HG03571 (cell line): Measurements from ENCODE around the gene CDHR3.

Experiments
- ATAC-seq: cut with Tn5 transposase; IDR thresholded peaks from one replicate; pipeline ENCODE4 v1.9.1; 2021; ENCODE audit not compliant: unreplicated experiment

Gene CDHR3, protein sequence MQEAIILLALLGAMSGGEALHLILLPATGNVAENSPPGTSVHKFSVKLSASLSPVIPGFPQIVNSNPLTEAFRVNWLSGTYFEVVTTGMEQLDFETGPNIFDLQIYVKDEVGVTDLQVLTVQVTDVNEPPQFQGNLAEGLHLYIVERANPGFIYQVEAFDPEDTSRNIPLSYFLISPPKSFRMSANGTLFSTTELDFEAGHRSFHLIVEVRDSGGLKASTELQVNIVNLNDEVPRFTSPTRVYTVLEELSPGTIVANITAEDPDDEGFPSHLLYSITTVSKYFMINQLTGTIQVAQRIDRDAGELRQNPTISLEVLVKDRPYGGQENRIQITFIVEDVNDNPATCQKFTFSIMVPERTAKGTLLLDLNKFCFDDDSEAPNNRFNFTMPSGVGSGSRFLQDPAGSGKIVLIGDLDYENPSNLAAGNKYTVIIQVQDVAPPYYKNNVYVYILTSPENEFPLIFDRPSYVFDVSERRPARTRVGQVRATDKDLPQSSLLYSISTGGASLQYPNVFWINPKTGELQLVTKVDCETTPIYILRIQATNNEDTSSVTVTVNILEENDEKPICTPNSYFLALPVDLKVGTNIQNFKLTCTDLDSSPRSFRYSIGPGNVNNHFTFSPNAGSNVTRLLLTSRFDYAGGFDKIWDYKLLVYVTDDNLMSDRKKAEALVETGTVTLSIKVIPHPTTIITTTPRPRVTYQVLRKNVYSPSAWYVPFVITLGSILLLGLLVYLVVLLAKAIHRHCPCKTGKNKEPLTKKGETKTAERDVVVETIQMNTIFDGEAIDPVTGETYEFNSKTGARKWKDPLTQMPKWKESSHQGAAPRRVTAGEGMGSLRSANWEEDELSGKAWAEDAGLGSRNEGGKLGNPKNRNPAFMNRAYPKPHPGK

DNA sequence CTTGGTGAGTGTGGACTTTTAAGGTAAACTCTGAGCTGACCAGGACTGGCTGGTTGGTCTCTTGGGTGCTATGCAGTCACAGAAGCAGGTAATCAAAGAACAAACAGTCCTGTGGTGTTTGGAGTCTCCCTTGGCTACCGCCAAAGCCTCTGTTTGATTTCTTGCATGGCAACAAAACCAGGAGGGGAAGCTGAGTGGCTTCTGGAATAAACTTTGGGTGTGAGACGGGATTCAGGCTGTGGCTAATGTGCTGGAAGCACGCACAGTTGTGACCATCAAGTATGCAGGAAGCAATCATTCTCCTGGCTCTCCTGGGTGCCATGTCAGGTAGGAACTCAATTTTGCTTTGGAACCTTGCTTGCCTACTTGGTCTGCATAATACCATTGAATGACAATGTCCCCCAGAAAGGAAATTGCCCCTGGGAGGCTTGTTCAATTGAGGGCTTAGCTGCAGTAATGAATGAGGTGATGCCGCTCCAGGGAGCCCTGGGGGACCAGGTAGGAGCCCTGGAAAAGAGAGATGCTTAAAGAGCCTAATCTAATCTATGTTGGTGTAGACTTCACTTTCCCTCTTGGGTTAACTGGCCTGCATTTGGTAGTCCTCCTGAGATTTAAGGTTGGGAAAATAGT, at the start of gene CDHR3:
Gene CDHR3, plus strand, starts transcription at position 227 of the 630 bp plus-strand sequence. Its CDS starts 55 bp downstream, at position 282.
- ATAC-seq = no peak

DNA sequence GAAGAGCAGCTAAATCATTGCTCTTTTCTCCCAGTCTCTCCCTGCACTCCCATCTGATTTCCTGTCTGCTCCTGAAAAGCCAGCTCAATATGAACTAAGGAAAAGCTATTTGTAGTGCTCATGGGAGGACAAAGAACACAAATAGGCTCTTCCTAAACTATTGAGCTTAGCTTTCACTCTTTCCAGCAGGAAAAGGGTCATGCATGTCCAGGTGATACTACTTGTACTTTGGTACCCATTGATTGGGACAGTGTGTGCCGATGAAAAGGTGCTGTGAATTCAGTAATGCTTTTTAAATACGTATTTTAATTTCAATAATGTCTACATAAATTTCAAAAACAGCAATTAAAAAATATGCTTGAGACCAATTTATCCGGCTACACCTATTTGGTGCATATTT, 49.1 kb upstream of the CDHR3 start:
- ATAC-seq = no peak

GRCh38 chr7:105916603-105917002, 46.5 kb upstream of the CDHR3 start:
- ATAC-seq = no peak

GRCh38 chr7:105917659-105918058, 45.4 kb upstream of the CDHR3 start:
- ATAC-seq = no peak

DNA sequence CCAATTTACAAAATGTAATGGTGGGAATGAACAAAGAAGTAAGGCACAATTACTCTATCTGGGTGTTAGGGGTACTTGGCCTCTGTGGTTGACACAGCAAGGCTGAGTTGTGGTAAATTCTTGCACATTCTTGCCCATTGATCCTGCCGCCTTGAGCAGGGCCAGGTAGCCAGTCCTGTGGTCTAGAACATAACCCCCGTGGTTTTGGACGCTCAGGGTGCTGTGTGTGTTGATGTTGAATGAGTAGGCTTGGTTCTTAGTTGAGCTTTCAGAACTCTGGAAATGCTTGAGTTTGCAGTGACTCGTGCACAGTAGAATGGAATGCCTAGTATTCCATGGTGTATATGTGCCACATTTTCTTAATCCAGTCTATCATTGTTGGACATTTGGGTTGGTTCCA, 42.3 kb upstream of the CDHR3 start:
- no peak for ATAC-seq

DNA sequence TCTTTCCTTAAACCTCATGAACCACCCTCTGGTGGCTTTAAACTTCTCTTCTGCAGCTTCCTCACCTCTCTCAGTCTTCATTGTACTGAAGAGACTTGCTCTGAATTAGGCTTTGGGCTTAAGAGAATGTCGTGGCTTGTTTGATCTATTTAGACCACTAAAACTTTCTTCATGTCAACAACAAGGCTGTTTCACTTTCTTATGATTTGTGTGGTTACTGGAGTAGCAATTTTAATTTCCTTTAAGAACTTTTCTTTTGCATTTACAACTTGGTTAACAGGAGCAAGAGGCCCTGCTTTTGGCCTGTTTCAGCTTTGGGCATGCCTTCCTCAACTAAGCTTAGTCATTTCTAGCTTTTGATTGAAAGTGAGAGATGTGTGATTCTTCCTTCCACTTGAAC, 38.1 kb upstream of the CDHR3 start:
- no peak for ATAC-seq

DNA sequence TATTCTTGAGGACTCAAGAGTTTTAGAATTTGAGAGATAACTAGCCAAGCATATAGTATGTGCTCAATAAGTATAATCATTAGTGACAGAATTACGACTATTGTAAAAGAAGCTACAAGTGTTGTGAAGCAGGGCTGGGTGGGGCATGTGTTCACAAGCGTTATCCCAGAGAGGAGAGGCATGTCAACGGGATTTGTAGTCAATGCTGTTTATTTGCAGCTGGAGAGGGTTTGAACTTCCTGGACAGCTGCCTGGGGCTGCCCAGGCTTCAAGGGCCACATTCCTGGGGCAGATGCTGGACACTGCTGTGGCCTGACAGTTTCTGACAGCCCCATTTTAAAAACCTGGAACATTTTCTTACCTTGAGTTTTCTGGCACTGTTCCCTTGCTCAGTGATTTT, 36.9 kb upstream of the CDHR3 start:
- no peak for ATAC-seq

GRCh38 chr7:105931179-105931578, 31.9 kb upstream of the CDHR3 start:
- ATAC-seq = no peak

DNA sequence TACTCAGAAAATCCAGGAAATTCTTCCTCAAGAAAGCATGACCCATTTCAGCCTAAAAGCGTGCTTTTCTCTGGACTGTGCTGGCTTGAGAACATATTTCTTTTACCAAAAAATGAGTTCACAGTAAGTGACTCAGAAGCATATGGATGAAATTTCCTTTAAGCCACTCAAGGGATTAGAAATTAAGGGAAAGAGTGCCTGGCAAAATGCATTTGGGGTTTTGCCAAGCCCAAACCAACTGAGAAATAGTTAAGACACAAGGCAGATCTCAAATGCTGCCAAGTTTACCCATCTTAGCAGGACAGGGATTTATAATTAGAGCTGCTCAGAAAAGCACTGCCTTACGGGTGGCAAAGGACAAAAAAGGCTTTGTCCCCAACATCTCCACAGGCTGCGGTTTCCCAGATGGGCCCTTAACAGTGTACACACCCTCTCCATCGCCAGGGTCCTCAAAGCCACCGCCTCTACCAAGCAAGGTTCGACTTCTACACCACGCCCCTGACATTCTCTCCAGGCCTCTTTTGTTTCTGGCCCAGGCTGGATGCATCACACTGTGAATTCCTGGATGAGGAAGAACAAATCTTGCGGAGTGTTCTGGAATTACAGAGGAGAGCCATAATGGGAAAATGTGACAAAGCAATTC, 30.1 kb upstream of the CDHR3 start:
- ATAC-seq = no peak

DNA sequence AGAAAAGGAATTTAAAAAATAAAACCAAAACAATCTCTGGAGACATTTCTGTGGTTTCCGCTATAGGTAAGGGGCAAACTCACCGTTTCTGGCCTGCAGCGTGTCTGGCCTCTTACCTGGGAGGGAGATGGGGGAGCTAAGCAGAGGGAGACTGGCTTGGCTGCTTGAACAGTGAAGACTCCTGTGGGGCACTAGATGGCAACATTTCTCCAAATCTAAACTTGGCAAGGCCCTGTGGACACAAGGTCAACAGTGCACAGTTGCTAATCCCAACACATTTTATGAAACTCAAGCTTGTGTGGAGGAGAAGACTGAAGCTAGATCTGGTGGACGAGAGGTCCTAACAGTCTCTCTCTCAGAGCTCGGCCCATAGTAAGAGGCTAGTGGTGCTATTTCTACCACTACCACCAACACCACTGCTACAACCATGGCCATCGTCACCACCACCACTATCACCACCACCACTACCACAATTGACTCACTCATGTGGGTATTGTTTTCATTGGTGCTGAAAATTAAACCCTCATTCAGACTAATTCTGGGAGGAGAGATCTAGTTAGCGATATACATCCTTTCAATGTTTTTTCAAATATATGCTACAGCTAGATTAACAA, 28.4 kb upstream of the CDHR3 start:
- ATAC-seq = no peak

- ATAC-seq = no peak
Measured at GRCh38 chr7:105935250-105935649, 27.8 kb upstream of the CDHR3 start.

DNA sequence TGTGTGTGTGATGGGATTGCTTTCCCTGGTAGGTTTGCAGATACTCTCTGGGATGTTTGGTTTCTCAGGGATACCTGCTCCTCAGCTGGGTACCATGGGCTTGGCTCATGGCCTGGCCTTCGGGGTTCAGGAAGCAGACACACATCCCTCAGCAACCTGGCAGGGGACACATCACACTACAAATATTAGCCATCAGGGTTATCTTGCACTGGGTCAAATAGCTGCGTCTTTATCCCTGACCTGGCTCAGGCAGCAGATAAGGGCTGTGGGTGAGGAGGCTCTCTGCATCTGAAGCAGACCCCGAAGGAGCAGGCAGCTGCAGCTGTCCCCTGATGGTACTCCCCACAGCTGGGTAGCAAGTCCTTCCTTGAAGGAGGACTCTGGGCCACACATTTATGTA, 25.7 kb upstream of the CDHR3 start:
- no peak for ATAC-seq

DNA sequence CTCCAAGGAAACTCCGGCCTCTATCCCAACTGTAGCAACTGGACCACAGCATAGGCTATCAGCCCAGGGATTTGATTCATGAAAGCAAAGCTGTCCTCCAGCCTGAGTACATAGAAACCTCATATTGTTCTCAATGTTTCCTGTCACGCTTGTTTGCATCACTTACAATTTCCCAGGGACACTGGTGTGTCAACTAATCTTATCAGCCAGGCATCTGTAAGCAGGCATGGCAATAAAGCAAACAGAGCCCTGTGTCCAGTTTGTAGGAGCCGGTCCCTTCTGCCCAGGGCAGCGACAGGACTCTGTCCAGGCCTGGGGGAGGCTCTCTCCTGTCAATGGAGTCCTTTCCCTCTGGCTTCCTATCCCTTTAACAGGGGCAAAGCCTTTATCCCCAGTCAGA, 23.0 kb upstream of the CDHR3 start:
- ATAC-seq = no peak

GRCh38 chr7:105941596-105941995, 21.5 kb upstream of the CDHR3 start:
- no peak for ATAC-seq

- no peak for ATAC-seq
Measured at GRCh38 chr7:105943486-105943885, 19.6 kb upstream of the CDHR3 start.

GRCh38 chr7:105945848-105946247, 17.2 kb upstream of the CDHR3 start:
- ATAC-seq = no peak

GRCh38 chr7:105951597-105951996, 11.5 kb upstream of the CDHR3 start:
- ATAC-seq = no peak

- ATAC-seq = no peak
Measured at GRCh38 chr7:105952917-105953595, 10.0 kb upstream of the CDHR3 start.

DNA sequence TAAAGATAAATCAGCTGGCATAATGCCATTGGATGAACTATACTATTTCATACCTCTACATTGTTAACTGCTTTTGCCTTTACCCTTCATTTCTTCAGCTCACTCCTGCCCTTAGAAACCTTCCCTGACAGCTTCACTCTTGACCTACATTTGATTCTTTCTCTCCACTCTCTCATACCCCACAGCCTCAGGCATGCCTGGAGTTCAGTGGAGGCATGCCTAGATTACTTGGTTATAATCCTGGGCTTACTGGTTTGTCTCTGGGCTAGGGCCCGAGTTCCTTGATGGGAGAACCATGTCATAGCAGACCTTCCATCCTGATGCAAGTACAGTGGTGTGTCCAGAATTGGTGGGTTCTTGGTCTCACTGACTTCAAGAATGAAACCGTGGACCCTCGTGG, 8.4 kb upstream of the CDHR3 start:
- ATAC-seq = no peak
